Neural progenitor cell (in vitro differentiated cells): ENCODE measurements around the gene MID2. TPM values are rescaled to one million over a fixed set of nuclear protein-coding genes. Genes with fewer than 3 reads are reported as not detected.
A peak's percentile ranks its signal among the peaks of the same experiment; 100 is the strongest.
"Not testable (repeated sequence)": the region's sequence is repeated elsewhere in the genome, so short reads cannot be mapped to it uniquely, and the experiment has no call there.

Source experiments
- DNase-seq: peaks from one replicate; pipeline ENCODE4 v3.0.0-alpha.2; 2016; ENCODE audit warnings: low spot score
- H2AFZ ChIP-seq: fragments of 200-600 bp; sonication (generic); replicated peaks from 2 replicates; pipeline ENCODE4 v1.6.1; 2016; ENCODE audit warnings: antibody characterized with exemption
- H3F3A ChIP-seq: fragments of 200-600 bp; sonication (generic); 2 replicates; pipeline ENCODE4 v1.6.1; 2016; ENCODE audit warnings: antibody characterized with exemption, low read depth
- H3K27ac ChIP-seq: fragments of 200-600 bp; sonication (generic); 2 replicates; pipeline ENCODE4 v1.5.1; 2016; ENCODE audit warnings: mild to moderate bottlenecking
- H3K27me3 ChIP-seq: fragments of 200-600 bp; sonication (generic); 2 replicates; pipeline ENCODE4 v1.6.1; 2016; ENCODE audit warnings: mild to moderate bottlenecking, moderate library complexity
- H3K36me3 ChIP-seq: fragments of 200-600 bp; sonication (generic); 2 replicates; pipeline ENCODE4 v1.5.1; 2016
- H3K4me1 ChIP-seq: fragments of 200-600 bp; sonication (generic); 2 replicates; pipeline ENCODE4 v1.6.1; 2016; ENCODE audit warnings: mixed run types
- H3K4me2 ChIP-seq: fragments of 200-600 bp; sonication (generic); 2 replicates; pipeline ENCODE4 v1.6.1; 2016
- H3K4me3 ChIP-seq: fragments of 200-600 bp; sonication (generic); 2 replicates; pipeline ENCODE4 v1.5.1; 2016
- H3K79me2 ChIP-seq: fragments of 200-600 bp; sonication (generic); 2 replicates; pipeline ENCODE4 v1.6.1; 2016; ENCODE audit warnings: low read depth
- H3K9ac ChIP-seq: fragments of 200-600 bp; sonication (generic); 2 replicates; pipeline ENCODE4 v1.6.1; 2016
- H3K9me3 ChIP-seq: fragments of 200-600 bp; sonication (generic); 2 replicates; pipeline ENCODE4 v1.5.1; 2016; ENCODE audit warnings: low read depth
- H4K20me1 ChIP-seq: fragments of 200-600 bp; sonication (generic); 2 replicates; pipeline ENCODE4 v1.6.1; 2016; ENCODE audit warnings: low read depth
- H3K27ac Mint-ChIP-seq: 3 replicates; pipeline ENCODE4 v1.8.0; 2021; ENCODE audit warnings: mixed read lengths
- H3K27me3 Mint-ChIP-seq: 2 replicates; pipeline ENCODE4 v1.8.0; 2022; ENCODE audit warnings: low read depth, mild to moderate bottlenecking, inconsistent platforms, moderate library complexity, mixed read lengths; ENCODE audit not compliant: insufficient read depth
- H3K36me3 Mint-ChIP-seq: 3 replicates; pipeline ENCODE4 v1.8.0; 2021; ENCODE audit warnings: mixed read lengths
- H3K4me1 Mint-ChIP-seq: 3 replicates; pipeline ENCODE4 v1.8.0; 2021; ENCODE audit warnings: mixed read lengths
- H3K4me3 Mint-ChIP-seq: 3 replicates; pipeline ENCODE4 v1.8.0; 2021; ENCODE audit warnings: mild to moderate bottlenecking, moderate library complexity, mixed read lengths
- H3K9me3 Mint-ChIP-seq: 3 replicates; pipeline ENCODE4 v1.8.0; 2020; ENCODE audit warnings: mixed read lengths
- EZH2 ChIP-seq: fragments of 200-600 bp; sonication (generic); IDR thresholded peaks from 2 replicates; pipeline ENCODE4 v1.6.1; 2017; ENCODE audit warnings: antibody characterized with exemption, mild to moderate bottlenecking, moderate library complexity
- EZH2phosphoT487 ChIP-seq: fragments of 200-600 bp; sonication (generic); IDR thresholded peaks from 2 replicates; pipeline ENCODE4 v1.6.1; 2017; ENCODE audit warnings: antibody characterized with exemption
- total RNA-seq: library from RNA; depleted of rRNA; stranded (reverse); fragments of >200 nt; gene quantifications from 2 replicates; pipeline ENCODE4 v1.2.3, GENCODE V29; 2015; ENCODE audit warnings: low replicate concordance
- TF ChIP-seq, protein P1 (sequence below): fragments of 200-600 bp; sonication (generic); IDR thresholded peaks from 2 replicates; pipeline ENCODE4 v1.5.1; 2017; ENCODE audit warnings: antibody characterized with exemption, mild to moderate bottlenecking

The MID2 gene
- total RNA-seq, 1 donor from 2014 or later, result 1.2 TPM

DNA sequence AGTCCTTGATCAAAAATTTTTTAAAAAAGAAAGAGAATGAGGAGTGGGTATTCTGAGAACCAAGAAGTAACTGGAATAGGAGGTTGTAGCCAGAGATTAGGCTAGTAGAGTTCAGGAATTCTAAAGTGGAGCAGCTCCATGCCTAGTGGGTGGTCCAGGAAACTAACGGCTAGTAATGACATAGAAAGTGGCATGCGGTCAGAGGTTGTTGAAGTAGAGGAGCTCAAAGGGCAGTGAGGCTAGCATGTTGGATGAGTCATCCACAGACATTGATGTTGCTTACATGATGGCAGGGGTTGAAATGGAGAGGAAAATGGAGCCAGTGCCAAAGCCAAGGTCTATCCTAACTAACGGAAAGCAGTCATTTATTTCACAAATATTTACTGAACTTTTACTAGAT, 114.4 kb downstream of the MID2 start:
- H3K4me3 ChIP-seq, result no peak overlapping the region
- no peak overlapping the region for H2AFZ ChIP-seq
- H3K36me3 Mint-ChIP-seq, result no peaks in the 10 kb centered on the region
- no peaks in the 10 kb centered on the region for H3F3A ChIP-seq
- no peaks in the 10 kb centered on the region for H3K36me3 ChIP-seq
- TF ChIP-seq, protein P1, sequence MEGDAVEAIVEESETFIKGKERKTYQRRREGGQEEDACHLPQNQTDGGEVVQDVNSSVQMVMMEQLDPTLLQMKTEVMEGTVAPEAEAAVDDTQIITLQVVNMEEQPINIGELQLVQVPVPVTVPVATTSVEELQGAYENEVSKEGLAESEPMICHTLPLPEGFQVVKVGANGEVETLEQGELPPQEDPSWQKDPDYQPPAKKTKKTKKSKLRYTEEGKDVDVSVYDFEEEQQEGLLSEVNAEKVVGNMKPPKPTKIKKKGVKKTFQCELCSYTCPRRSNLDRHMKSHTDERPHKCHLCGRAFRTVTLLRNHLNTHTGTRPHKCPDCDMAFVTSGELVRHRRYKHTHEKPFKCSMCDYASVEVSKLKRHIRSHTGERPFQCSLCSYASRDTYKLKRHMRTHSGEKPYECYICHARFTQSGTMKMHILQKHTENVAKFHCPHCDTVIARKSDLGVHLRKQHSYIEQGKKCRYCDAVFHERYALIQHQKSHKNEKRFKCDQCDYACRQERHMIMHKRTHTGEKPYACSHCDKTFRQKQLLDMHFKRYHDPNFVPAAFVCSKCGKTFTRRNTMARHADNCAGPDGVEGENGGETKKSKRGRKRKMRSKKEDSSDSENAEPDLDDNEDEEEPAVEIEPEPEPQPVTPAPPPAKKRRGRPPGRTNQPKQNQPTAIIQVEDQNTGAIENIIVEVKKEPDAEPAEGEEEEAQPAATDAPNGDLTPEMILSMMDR, result no peak
- TF ChIP-seq EZH2 (no peak), EZH2phosphoT487 (no peak)
- H3K9me3 ChIP-seq, result no peaks in the 10 kb centered on the region
- H3K9ac ChIP-seq, result no peak overlapping the region
- H3K4me1 ChIP-seq, result no peaks in the 10 kb centered on the region
- H3K27ac Mint-ChIP-seq, result no peak overlapping the region
- H3K27ac ChIP-seq, result no peak overlapping the region
- H3K79me2 ChIP-seq, result no peaks in the 10 kb centered on the region
- no peaks in the 10 kb centered on the region for H4K20me1 ChIP-seq
- H3K27me3 ChIP-seq, result peaks cover 16% of the 10 kb centered on the region
- no peak for DNase-seq
- H3K4me1 Mint-ChIP-seq, result no peaks in the 10 kb centered on the region
- H3K4me3 Mint-ChIP-seq, result no peak overlapping the region
- peaks cover 5% of the 10 kb centered on the region for H3K27me3 Mint-ChIP-seq
- H3K4me2 ChIP-seq, result no peak overlapping the region
- peaks cover 4% of the 10 kb centered on the region for H3K9me3 Mint-ChIP-seq

DNA sequence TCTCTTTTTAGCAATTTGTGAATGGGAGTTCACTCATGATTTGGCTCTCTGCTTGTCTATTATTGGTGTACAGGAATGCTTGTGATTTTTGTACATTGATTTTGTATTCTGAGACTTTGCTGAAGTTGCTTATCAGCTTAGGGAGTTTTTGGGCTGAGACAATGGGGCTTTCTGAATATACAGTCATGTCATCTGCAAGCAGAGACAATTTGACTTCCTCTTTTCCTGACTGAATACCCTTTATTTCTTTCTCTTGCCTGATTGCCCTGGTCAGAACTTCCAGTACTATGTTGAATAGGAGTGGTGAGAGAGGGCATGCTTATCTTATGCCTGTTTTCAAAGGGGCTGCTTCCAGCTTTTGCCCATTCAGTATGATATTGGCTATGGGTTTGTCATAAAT, 129.7 kb downstream of the MID2 start:
- not testable (repeated sequence) for H2AFZ ChIP-seq, H3K36me3 Mint-ChIP-seq

GRCh38 chrX:107968623-107969022, 143.0 kb downstream of the MID2 start:
- Mint-ChIP-seq H3K4me1 (no peaks in the 10 kb centered on the region), H3K27me3 (peaks cover 5% of the 10 kb centered on the region)

More for the DNA sequence above, 129.7 kb downstream of the MID2 start:
- not testable (repeated sequence) for H3K27ac ChIP-seq, H3K27me3 ChIP-seq, H4K20me1 ChIP-seq, H3K9ac ChIP-seq, H3K9me3 ChIP-seq, H3K36me3 ChIP-seq, H3K4me2 ChIP-seq, H3K4me3 ChIP-seq, H3K4me1 Mint-ChIP-seq, H3K27me3 Mint-ChIP-seq, H3K79me2 ChIP-seq, DNase-seq, H3K4me1 ChIP-seq, H3K27ac Mint-ChIP-seq, H3K9me3 Mint-ChIP-seq, H3F3A ChIP-seq, H3K4me3 Mint-ChIP-seq

DNA sequence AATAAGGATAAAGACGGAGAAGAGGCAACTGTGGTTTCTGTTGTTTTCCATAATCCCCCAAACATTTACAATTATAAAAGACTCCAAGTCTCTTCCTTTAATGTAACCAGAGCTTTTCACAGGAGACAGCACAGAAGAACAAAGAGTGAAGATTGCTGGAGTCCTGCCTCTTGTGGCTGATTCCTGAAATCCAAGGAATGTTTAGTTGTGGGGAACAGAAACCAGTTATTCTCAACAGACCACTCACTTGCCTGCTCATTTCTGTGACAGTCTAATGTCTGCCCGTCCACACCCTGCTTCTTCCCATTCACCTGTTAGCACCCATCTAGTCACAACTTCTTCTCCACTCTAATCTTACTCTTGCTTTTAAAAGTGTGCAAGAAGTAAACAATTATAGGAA, 144.4 kb downstream of the MID2 start:
- no peaks in the 10 kb centered on the region for H3F3A ChIP-seq
- H3K4me1 ChIP-seq, result peaks cover 8% of the 10 kb centered on the region
- no peak overlapping the region for H3K27ac Mint-ChIP-seq
- H3K4me1 Mint-ChIP-seq, result no peaks in the 10 kb centered on the region
- peak; percentile 3 for DNase-seq
- peaks cover 3% of the 10 kb centered on the region for H3K9me3 Mint-ChIP-seq
- H4K20me1 ChIP-seq, result no peaks in the 10 kb centered on the region
- no peaks in the 10 kb centered on the region for H3K36me3 ChIP-seq
- no peak overlapping the region for H3K9ac ChIP-seq
- H3K27me3 ChIP-seq, result no peaks in the 10 kb centered on the region
- peaks cover 5% of the 10 kb centered on the region for H3K27me3 Mint-ChIP-seq
- H3K27ac ChIP-seq, result no peak overlapping the region
- no peak overlapping the region for H3K4me3 ChIP-seq
- H3K36me3 Mint-ChIP-seq, result no peaks in the 10 kb centered on the region
- no peaks in the 10 kb centered on the region for H3K9me3 ChIP-seq
- no peaks in the 10 kb centered on the region for H3K79me2 ChIP-seq
- no peak overlapping the region for H2AFZ ChIP-seq
- TF ChIP-seq, protein P1, result peak; percentile 22
- no peak for TF ChIP-seq EZH2phosphoT487
- no peak overlapping the region for H3K4me3 Mint-ChIP-seq
- H3K4me2 ChIP-seq, result no peak overlapping the region

More at GRCh38 chrX:107968623-107969022, 143.0 kb downstream of the MID2 start:
- no peaks in the 10 kb centered on the region for H3K9me3 ChIP-seq
- no peak overlapping the region for H3K27ac Mint-ChIP-seq
- H3K27me3 ChIP-seq, result no peaks in the 10 kb centered on the region
- H3K4me3 Mint-ChIP-seq, result no peak overlapping the region
- H3K36me3 Mint-ChIP-seq, result no peaks in the 10 kb centered on the region
- TF ChIP-seq, protein P1, result no peak
- TF ChIP-seq EZH2phosphoT487, result no peak
- TF ChIP-seq EZH2, result no peak
- H3K4me1 ChIP-seq, result peaks cover 8% of the 10 kb centered on the region
- no peak for DNase-seq
- no peaks in the 10 kb centered on the region for H3K36me3 ChIP-seq
- H2AFZ ChIP-seq, result no peak overlapping the region
- no peak overlapping the region for H3K4me2 ChIP-seq
- no peak overlapping the region for H3K9ac ChIP-seq
- no peak overlapping the region for H3K27ac ChIP-seq
- peaks cover 7% of the 10 kb centered on the region for H3K9me3 Mint-ChIP-seq
- no peaks in the 10 kb centered on the region for H3F3A ChIP-seq
- no peak overlapping the region for H3K4me3 ChIP-seq
- H4K20me1 ChIP-seq, result no peaks in the 10 kb centered on the region
- H3K79me2 ChIP-seq, result no peaks in the 10 kb centered on the region
